Loucy (cell line): ENCODE measurements around the gene STEAP4.

Experiments
- EZH2phosphoT487 ChIP-seq: fragments of 200-600 bp; IDR thresholded peaks from 2 replicates; pipeline ENCODE4 v1.6.1; 2018; ENCODE audit warnings: antibody characterized with exemption, mild to moderate bottlenecking, moderate library complexity, borderline replicate concordance
- TF ChIP-seq, protein P1 (sequence below): fragments of 200-600 bp; sonication (generic); conservative IDR thresholded peaks from 2 replicates; pipeline ENCODE4 v1.5.1; 2014; ENCODE audit warnings: mild to moderate bottlenecking, antibody characterized with exemption, low read length

DNA sequence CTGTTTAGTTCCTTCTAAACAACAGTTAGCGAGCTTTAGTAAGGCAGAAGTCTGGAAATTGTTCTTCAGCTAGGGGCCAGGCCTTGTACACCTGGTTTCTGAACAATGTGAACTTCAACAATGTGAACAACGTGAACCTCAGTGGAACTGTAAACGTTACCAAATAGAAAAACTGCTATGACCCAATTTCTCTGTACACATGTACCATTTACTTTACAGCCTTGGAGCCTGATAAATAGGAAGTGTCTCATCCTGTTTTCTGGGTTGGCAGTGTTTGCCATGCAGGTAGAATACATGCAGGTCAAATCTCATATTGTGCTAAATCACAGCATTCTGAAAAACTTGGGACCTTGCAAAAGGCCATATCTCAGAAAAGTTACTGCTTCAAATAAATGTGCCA, 1.6 kb downstream of the STEAP4 start:
- TF ChIP-seq, protein P1, sequence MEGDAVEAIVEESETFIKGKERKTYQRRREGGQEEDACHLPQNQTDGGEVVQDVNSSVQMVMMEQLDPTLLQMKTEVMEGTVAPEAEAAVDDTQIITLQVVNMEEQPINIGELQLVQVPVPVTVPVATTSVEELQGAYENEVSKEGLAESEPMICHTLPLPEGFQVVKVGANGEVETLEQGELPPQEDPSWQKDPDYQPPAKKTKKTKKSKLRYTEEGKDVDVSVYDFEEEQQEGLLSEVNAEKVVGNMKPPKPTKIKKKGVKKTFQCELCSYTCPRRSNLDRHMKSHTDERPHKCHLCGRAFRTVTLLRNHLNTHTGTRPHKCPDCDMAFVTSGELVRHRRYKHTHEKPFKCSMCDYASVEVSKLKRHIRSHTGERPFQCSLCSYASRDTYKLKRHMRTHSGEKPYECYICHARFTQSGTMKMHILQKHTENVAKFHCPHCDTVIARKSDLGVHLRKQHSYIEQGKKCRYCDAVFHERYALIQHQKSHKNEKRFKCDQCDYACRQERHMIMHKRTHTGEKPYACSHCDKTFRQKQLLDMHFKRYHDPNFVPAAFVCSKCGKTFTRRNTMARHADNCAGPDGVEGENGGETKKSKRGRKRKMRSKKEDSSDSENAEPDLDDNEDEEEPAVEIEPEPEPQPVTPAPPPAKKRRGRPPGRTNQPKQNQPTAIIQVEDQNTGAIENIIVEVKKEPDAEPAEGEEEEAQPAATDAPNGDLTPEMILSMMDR: no peak
- TF ChIP-seq EZH2phosphoT487: no peak
